ENCODE results near the gene PRIMA1.

DNA sequence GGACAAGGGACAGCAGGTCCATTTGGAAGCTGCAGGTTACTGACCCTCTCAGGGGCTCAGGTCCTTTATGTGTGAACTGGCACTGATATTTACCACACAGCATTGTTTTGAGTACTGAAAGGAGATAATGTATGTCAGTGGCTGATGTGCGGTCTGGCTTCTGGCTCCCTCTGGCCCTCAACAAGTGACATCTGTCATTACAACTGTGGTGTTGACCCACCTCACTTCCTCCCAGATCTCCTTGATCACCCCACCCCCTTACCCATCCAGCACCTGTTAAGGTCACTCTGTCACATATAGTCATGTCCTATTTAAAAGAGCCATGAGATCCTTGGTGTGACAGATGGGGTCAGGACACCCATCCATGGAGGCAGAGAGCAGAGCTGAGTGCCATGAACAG is 22.7 kb upstream of the PRIMA1 start:
- no peak for TF ChIP-seq CTCF (IDR thresholded peaks at IDR 0.05)
- no peak for TF ChIP-seq POLR2A (IDR thresholded peaks at IDR 0.05)
- TF ChIP-seq POLR2AphosphoS5 (IDR thresholded peaks at IDR 0.05), result no peak
